Posterior vena cava (tissue), 2 donors: ENCODE measurements around the gene USP22. TPM values are rescaled to one million over a fixed set of nuclear protein-coding genes. Genes with fewer than 3 reads are reported as not detected.
"Not testable (repeated sequence)": the region's sequence is repeated elsewhere in the genome, so short reads cannot be mapped to it uniquely, and the experiment has no call there.

Source experiments
- DNase-seq: peaks from one replicate; pipeline ENCODE4 v3.0.0-alpha.2; 2020; ENCODE audit warnings: low spot score
- intact Hi-C, 2 donors: fragments of 100-400 bp; cut with DNase I; formaldehyde crosslinking; loops; one replicate each; pipeline versions ENCODE4 v1.14.1 to v1.14.2; 2022 to 2023
- long read RNA-seq, 2 donors: library from polyadenylated mRNA; unstranded; transcript quantifications; one replicate each; pipeline ENCODE4 v2.0.0, GENCODE V29; 2020 to 2021
- total RNA-seq, 2 donors: library from RNA; stranded (reverse); fragmentation: NEBNext Ultra II Directional; extraction: Animal tissue kit (Norgen Biotek cat#: 25700); gene quantifications; one replicate each; pipeline ENCODE4 v1.2.1, GENCODE V29; 2021
- donor health status: DM: yes; HTN: yes; CAD: no.
- donor health status: DM: yes; HTN: yes; CAD: no.

The USP22 gene
- 100 to 1,000 TPM; 136 to 142 TPM for total RNA-seq
- long read RNA-seq, donor 1, full-length matches to known transcripts = 2 of 18 reads
- long read RNA-seq, donor 1, partial matches to known transcripts = 2 of 18 reads
- long read RNA-seq, donor 1, other reads (novel, unspliced or antisense) = 14 of 18 reads
- long read RNA-seq, donor 2, partial matches to known transcripts = 0 of 43 reads
- long read RNA-seq, donor 2, other reads (novel, unspliced or antisense) = 43 of 43 reads

- intact Hi-C loops = loop anchor here in 1 of 2 donors (1.0 kb wide), 1 partner anchor 31 kb away; no protein-coding TSS in a partner anchor
- DNase-seq = no peak
Observed at GRCh38 chr17:21042458-21043295, at the start of gene USP22. TSS of gene USP22 (minus strand) at chr17:21043011. CDS start at chr17:21042835, 176 bp downstream.

- intact Hi-C loops = no loop called here
Observed at GRCh38 chr17:21090902-21091618, 48.2 kb upstream of the USP22 start.

GRCh38 chr17:21089933-21090901, 47.4 kb upstream of the USP22 start:
- DNase-seq = no peak
- intact Hi-C loops = no loop called here

More at GRCh38 chr17:21090902-21091618, 48.2 kb upstream of the USP22 start:
- DNase-seq = no peak

- DNase-seq = no peak
- intact Hi-C loops = no loop called here
Observed at GRCh38 chr17:21089145-21089544, 46.3 kb upstream of the USP22 start.

- intact Hi-C loops = no loop called here
- no peak for DNase-seq
Observed at GRCh38 chr17:21085707-21086106, 42.9 kb upstream of the USP22 start.

GRCh38 chr17:21085280-21085679, 42.5 kb upstream of the USP22 start:
- intact Hi-C loops = not testable (repeated sequence)

GRCh38 chr17:21082001-21082436, 39.2 kb upstream of the USP22 start:
- DNase-seq = no peak
- intact Hi-C loops = no loop called here

More at GRCh38 chr17:21085280-21085679, 42.5 kb upstream of the USP22 start:
- not testable (repeated sequence) for DNase-seq

- intact Hi-C loops = no loop called here
- no peak for DNase-seq
Observed at GRCh38 chr17:21079196-21079595, 36.4 kb upstream of the USP22 start.

- intact Hi-C loops = no loop called here
- no peak for DNase-seq
Observed at GRCh38 chr17:21078016-21078780, 35.4 kb upstream of the USP22 start.

- intact Hi-C loops = no loop called here
- no peak for DNase-seq
Observed at GRCh38 chr17:21077281-21077680, 34.5 kb upstream of the USP22 start.

GRCh38 chr17:21076242-21076641, 33.4 kb upstream of the USP22 start:
- intact Hi-C loops = no loop called here
- DNase-seq = no peak

- intact Hi-C loops = no loop called here
- DNase-seq = no peak
Observed at GRCh38 chr17:21075739-21076085, 32.9 kb upstream of the USP22 start.

GRCh38 chr17:21072745-21073197, 30.0 kb upstream of the USP22 start:
- DNase-seq = no peak
- intact Hi-C loops = loop anchor here in 1 of 2 donors (1.0 kb wide), 1 partner anchor 29 kb away; the partner anchor contains the start of gene USP22

- DNase-seq = no peak
- intact Hi-C loops = no loop called here
Observed at GRCh38 chr17:21066394-21066793, 23.6 kb upstream of the USP22 start.

- intact Hi-C loops = no loop called here
Observed at GRCh38 chr17:21061971-21062526, 19.2 kb upstream of the USP22 start.

GRCh38 chr17:21061158-21061835, 18.5 kb upstream of the USP22 start:
- intact Hi-C loops = no loop called here
- DNase-seq = no peak

More at GRCh38 chr17:21061971-21062526, 19.2 kb upstream of the USP22 start:
- DNase-seq = no peak

GRCh38 chr17:21059761-21060160, 16.9 kb upstream of the USP22 start:
- intact Hi-C loops = no loop called here
- DNase-seq = no peak
